HG03521 (cell line): ENCODE data around the gene OCIAD1.
"Not testable (repeated sequence)": the region's sequence is repeated elsewhere in the genome, so short reads cannot be mapped to it uniquely, and the experiment has no call there.

ENCODE experiments used
- ATAC-seq: cut with Tn5 transposase; IDR thresholded peaks from one replicate; pipeline ENCODE4 v1.9.1; 2021; ENCODE audit warnings: mild to moderate bottlenecking, moderate library complexity; ENCODE audit not compliant: unreplicated experiment

The OCIAD1 gene

GRCh38 chr4:48816971-48817370 lies 13.9 kb upstream of the OCIAD1 start:
- no peak for ATAC-seq

- not testable (repeated sequence) for ATAC-seq
These were observed 9.5 kb upstream of the OCIAD1 start for GRCh38 chr4:48821431-48821830.

- no peak for ATAC-seq
These were observed 3.3 kb upstream of the OCIAD1 start for GRCh38 chr4:48827622-48828021.

GRCh38 chr4:48831532-48832030 lies 693 bp downstream of the OCIAD1 start:
- no peak for ATAC-seq

- ATAC-seq: no peak
These were observed 1.7 kb downstream of the OCIAD1 start for GRCh38 chr4:48832571-48832970.

- no peak for ATAC-seq
These were observed 5.8 kb downstream of the OCIAD1 start for GRCh38 chr4:48836658-48837057.

- no peak for ATAC-seq
These were observed 10.3 kb downstream of the OCIAD1 start for GRCh38 chr4:48841045-48841827.

- no peak for ATAC-seq
These were observed 14.0 kb downstream of the OCIAD1 start for GRCh38 chr4:48844843-48845242.

- not testable (repeated sequence) for ATAC-seq
These were observed 17.9 kb downstream of the OCIAD1 start for GRCh38 chr4:48848799-48849198.

- ATAC-seq: no peak
These were observed 20.8 kb downstream of the OCIAD1 start for GRCh38 chr4:48851651-48852050.

GRCh38 chr4:48853604-48854394 lies 22.9 kb downstream of the OCIAD1 start:
- no peak for ATAC-seq

GRCh38 chr4:48854395-48854683 lies 23.5 kb downstream of the OCIAD1 start:
- no peak for ATAC-seq

GRCh38 chr4:48854982-48855381 lies 24.1 kb downstream of the OCIAD1 start:
- no peak for ATAC-seq

- ATAC-seq: no peak
These were observed 27.2 kb downstream of the OCIAD1 start for GRCh38 chr4:48858130-48858529.

GRCh38 chr4:48862038-48862437 lies 31.1 kb downstream of the OCIAD1 start:
- ATAC-seq: no peak

- no peak for ATAC-seq
These were observed 31.8 kb downstream of the OCIAD1 start for GRCh38 chr4:48862661-48863060.

- ATAC-seq: no peak
These were observed 32.8 kb downstream of the OCIAD1 start for GRCh38 chr4:48863728-48864127.

- not testable (repeated sequence) for ATAC-seq
These were observed 33.8 kb downstream of the OCIAD1 start for GRCh38 chr4:48864696-48865095.

GRCh38 chr4:48877827-48878535 lies 47.1 kb downstream of the OCIAD1 start:
- ATAC-seq: no peak

GRCh38 chr4:48879561-48880442 lies 48.9 kb downstream of the OCIAD1 start:
- ATAC-seq: no peak

- not testable (repeated sequence) for ATAC-seq
These were observed 50.8 kb downstream of the OCIAD1 start for GRCh38 chr4:48881646-48882045.
